Muscle of back (tissue), 11 donors: ENCODE data around the gene ACTBL2. TPM values are rescaled to one million over a fixed set of nuclear protein-coding genes. Genes with fewer than 3 reads are reported as not detected.
"Not testable (repeated sequence)": the region's sequence is repeated elsewhere in the genome, so short reads cannot be mapped to it uniquely, and the experiment has no call there.

Experiments used
- DNase-seq, 3 donors: peaks; one replicate each; pipeline versions ENCODE4 v3.0.0 to v3.0.0-alpha.2; 2013
- polyA plus RNA-seq, 10 donors: library from polyadenylated mRNA; unstranded; fragments of 120-200 nt; gene quantifications; one replicate each; pipeline ENCODE4 v1.2.1, GENCODE V29; 2013; ENCODE audit not compliant: insufficient read length in 10 of 10

Gene ACTBL2
- polyA plus RNA-seq, 10 donors, result not detected

DNA sequence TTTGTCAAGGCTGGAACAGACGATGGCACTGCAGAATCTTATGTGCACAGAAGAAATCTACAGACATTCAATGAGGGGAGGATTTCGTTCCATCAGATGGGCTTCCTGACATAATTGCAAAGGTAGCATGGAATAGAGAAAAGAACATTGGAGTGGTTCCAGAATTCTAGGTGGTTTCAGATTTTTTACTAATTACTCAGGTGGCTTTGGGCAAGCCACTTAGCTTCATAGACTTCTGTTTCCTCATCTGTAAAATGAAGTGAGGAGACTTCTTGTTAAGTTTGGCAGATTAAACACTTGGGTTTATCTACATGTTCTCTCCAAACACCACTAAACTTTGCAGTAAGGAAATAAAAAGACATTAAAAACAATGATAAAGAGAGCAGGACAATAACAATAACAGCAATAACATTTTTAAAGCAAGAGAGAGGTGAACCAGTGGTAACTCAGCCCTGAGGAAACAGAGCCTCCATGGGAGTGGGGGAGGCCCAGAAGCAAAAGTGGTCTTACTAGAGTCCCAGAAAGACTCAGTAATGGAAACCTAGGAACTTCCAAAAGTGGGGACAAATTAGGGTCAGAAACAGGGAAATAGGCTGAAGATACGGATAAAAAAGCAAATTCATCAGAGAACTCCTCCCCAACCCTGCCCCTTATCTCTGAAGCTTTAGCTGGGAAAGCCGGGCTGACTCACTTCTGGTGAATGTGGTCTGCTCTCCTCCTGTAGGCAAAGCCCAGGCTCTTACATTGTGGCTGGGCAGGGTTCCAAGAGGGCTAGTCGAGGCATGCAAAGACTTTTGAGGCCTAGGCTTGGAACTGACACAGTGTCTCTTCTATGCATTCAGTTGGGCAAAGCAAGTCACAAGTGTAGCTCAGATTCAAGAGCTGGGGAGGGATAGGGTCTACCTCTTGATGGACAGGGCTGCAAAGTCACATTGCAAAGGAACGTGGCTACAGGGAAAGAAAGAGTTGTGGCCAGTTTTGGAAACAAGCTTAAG is 11.8 kb upstream of the ACTBL2 start:
- peak in 1 of 3 donors; percentile 97 for DNase-seq

DNA sequence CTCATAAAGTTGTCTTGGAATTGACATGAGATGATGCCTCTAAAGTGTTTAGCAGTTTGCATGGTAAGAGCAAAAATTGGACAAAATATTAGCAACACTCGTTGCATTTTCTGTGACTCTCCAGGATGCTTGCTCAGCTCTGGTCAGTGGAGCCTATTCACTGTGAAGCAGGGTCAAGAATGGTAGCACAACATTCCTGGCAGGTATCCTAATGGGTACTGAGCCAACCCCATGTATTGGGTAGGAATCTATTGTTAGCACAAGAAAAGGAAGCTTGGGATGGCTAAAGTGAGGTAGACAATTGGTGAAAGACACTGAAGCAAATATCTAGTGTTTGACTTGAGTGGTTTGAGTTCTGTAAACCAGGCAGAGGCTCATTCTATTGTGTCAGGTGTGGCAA is 10.4 kb upstream of the ACTBL2 start:
- no peak for DNase-seq

DNA sequence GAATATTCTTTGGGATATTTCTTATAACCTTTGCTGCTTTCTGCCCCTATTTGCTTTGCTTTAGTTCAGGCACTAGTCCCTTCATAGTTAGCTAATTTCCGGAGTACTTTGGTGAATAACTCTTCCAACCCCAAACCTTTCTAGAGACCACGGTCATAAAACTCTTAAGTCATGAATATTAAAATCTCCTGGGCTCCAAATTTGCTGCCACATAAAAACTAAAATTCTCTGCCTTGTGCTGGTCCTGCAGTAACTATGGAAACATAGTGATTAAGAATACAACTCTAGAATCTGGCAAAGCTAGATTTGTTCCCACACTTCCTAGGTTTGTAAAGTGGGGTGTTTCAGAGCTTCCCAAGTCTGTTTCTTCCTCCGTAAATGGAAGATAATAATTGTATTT is 10.0 kb upstream of the ACTBL2 start:
- DNase-seq, result no peak

DNA sequence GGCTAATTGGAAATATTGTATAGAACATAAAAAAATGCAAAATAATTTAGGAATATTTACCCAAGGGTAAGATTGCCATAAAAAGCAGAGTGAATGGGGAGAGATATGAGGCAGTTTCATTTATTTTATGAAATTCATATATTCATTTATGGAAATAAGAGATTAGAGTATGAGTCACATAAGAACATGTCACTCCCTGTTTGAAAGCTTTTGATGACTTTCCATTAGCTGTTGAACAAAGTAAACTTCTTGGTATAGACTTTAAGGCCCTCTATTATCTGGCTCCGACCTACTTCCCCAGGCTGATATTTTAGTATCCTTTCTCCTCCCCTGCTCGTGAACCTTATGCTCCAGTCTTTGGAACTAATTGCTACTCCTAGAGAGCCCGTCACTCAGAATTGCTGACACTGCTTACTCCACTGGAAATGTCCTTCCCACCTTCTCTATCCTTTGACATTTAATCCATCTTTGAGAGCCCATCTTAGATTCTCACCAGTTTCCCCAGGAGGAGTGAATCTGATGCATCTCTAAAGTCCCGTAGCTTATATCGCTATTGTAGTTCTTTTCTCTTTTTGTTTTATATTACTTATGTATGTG is 8.9 kb upstream of the ACTBL2 start:
- no peak for DNase-seq

DNA sequence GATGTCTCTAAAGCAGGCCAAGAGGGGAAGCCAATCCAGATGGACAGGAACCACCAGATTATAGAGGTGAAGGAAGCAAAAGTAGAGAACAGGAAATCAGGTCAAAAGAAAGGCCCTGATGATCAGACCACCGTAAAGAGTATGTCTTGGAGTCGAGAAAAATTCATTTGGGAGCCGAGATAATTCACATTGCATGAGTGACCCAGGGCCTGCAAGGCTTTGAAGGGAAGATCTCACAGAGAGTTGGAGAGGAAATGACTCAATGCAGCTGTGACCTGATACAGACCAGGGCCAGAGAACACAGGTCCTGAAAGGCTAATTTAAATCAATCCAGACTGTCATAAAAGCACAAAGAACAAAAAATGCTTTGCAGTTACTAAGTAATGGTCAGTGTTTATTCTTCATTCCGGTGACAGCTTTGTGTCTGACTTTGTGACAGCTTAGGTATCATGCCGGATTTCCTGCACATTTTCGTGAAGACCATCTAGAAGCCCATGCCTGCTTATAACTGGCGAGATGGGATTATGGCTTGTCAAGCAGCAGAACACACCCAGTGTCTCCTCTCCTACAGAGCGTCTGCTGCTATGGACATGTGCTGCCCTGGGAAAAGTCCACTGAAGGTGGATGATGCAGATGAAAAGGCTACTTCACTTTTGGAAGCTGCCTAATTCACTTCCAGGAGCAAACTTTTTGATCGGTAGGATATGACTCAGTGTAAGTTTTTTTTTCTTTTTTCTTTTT is 5.8 kb upstream of the ACTBL2 start:
- DNase-seq, result peak in 2 of 3 donors; percentile 40 to 71

DNA sequence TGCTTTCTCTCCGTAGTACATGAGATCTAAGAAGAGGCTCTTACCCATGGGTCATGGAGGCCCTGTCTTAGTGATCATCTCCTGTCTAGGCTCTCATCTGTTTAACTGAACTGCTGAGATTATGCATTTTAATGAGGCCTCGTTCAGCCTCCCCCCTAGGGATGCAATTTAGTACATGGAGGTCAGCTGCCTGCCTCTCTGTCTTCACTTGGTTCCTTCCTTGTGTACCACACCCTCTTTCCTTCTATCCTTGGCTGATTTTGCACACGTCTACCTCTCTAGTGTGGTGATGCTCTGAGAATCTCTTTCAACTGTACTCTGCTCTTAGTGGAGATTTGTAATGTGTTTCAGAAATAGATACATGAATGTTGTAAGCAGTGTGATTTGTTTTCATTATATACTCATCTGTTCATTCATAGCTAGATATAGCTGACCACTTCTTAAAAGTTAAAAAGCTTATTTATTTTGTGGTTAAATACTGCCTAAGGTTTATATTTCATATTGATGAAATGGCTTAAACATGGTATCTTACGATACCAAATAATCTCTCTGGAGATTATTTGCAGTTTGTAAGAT is 3.5 kb upstream of the ACTBL2 start:
- no peak for DNase-seq

DNA sequence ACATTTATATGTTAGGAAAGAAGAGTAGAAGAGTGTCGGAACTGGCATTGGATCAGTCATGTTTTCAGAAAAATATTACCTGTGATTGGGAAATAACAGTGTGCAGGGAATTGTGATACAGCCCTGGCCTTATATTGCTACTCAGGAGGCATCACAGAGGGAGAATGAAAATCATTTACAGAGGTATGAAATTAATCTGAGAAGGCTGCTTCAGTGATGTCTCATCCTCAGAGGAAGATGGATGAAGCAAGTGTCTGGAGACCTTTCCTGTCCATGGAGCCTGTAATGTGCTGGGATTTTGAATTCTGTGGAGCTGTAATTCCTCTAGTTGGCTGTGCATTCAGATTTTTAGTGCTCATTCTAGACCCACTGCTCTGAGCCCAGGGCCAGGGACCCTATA is 3.8 kb downstream of the ACTBL2 start:
- no peak for DNase-seq

DNA sequence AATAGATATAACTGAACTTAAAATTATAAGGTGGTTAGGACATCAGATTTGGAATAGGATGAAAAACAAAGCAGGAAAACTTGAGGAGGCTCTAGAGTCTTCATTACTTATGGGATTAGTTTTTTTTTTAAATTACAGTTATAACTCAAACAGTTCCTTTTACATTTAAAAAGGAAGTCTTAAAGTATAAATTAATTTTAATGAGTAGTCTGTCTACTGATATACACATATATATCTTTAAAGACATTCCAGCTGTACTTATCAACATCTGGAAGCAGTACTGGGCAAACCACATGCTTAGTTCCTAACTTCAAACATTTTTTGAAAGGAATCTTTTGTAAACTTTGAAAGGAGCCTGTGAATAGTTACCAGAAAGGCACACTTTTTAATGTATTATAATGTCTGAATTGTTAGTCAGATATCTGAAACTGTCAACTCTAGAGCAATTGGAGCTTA is 6.0 kb downstream of the ACTBL2 start:
- DNase-seq, result no peak

DNA sequence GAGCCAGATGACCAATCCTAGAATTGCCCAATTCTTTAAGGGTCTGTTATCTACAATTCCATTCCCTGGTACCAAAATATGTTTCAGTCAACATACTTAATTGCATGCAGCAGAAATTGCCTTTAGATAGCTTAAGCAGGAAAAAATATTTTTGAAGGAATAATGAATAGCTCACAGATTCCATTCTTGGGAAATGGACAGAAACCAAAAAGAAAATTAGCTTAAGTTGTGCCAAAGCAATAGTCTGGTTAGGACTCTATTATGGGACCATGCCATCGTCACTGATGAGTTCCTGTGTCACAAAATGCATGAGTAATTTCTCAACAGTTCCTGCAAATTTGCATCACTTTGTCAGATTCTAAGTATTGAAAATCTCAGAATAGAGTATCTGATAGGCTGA is 12.3 kb downstream of the ACTBL2 start:
- no peak for DNase-seq

DNA sequence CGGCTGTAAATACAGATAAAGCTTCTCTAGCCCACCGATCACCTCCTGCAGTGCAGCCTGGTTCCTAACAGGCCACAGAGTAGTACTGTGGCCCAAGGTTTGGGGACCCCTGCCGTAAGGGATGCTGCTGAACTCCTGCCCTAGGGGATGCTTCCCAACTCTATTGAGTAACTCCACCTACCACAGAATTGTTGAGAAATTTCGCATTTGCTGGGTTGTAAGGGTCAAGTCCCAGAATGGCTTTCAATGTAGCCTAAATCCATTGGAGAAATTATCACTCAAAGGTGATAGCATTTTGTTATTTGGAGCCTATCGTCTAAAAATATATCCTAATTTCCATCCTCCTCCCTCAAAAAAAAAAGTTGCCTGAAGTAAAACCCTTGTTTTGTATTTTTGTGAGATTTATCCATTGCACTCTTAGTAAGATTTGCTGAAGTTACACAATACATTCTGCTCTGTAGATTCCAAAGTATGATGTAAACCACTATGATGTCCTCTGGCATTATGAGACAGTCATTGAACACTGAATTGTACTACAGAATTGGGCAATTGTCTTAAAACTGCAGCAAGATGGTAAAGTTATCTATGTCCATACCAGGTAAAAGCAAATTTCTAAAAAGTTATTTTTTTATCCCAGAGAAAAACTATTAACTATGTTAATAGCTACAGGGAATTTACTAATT is 14.0 kb downstream of the ACTBL2 start:
- no peak for DNase-seq

DNA sequence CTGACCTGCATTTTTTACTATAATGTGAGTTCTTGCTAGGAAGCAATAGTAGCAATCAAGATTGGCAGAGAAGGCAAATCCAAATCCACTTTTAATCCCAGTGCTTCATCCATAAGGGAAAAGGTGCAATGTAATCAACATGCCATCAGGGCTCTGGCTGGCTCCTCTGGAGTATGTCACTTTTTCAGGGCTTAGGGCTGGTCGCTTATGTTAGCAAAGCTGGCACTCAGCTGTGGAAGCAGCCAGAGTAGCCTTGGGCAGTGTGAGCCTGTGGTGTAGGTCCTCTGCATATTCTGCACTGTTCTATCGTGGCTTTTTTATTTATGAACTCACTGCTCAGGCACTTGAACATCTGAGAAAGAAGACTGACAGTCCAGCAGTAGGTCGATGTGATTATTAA is 16.1 kb downstream of the ACTBL2 start:
- no peak for DNase-seq

DNA sequence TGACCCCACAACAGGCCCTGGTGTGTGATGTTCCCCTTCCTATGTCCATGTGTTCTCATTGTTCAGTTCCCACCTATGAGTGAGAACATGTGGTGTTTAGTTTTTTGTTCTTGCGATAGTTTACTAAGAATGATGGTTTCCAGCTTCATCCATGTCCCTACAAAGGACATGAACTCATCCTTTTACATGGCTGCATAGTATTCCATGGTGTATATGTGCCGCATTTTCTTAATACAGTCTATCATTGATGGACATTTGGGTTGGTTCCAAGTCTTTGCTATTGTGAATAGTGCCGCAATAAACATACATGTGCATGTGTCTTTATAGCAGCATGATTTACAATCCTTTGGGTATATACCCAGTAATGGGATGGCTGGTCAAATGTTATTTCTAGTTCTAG is 22.6 kb downstream of the ACTBL2 start:
- not testable (repeated sequence) for DNase-seq

DNA sequence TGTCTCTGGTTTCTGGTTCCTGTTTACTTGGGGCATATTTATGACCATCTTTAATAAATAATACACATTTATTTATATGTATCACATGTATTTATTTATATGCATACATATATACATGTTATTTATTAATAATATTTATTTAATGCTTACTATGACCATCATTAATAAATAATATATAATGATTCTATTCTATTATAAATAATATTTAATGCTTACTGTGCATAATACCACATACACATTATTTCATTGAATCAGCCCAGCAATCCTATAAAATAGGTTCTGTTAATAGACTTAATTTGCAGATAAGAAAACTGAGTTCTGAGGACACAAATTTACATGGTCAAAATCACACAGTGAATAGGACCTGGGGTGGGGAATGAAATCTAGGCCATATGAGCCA is 24.2 kb downstream of the ACTBL2 start:
- DNase-seq, result no peak

DNA sequence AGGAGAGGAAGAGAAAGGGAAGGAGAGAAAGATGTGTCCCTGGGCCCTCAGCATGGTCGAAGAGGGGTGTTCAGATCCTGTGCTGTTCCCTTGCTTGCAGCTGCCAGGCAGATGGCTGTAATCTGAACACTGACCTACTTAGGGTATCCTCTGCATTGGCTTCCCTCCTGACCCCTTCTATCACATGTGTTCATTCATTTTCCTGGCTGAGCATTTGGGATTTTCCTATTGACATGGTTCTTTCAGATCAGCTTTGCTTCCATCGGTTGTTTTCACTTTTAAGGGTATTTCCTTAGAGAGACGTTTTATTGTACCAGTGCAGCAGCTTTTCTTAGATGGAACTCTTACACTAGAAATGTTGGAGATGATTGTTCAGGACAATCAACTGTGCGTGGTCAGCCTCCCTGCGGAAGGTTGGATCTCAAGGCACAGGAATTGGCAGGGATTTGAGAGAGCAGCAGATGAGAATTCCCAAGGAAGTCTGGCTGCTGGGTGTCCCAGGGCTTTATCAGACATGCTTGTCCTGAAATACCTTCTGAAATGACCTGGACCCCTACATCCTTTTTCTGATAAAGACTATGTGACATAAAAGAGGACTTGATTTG is 26.0 kb downstream of the ACTBL2 start:
- DNase-seq, result peak in 2 of 3 donors; percentile 35 to 59

DNA sequence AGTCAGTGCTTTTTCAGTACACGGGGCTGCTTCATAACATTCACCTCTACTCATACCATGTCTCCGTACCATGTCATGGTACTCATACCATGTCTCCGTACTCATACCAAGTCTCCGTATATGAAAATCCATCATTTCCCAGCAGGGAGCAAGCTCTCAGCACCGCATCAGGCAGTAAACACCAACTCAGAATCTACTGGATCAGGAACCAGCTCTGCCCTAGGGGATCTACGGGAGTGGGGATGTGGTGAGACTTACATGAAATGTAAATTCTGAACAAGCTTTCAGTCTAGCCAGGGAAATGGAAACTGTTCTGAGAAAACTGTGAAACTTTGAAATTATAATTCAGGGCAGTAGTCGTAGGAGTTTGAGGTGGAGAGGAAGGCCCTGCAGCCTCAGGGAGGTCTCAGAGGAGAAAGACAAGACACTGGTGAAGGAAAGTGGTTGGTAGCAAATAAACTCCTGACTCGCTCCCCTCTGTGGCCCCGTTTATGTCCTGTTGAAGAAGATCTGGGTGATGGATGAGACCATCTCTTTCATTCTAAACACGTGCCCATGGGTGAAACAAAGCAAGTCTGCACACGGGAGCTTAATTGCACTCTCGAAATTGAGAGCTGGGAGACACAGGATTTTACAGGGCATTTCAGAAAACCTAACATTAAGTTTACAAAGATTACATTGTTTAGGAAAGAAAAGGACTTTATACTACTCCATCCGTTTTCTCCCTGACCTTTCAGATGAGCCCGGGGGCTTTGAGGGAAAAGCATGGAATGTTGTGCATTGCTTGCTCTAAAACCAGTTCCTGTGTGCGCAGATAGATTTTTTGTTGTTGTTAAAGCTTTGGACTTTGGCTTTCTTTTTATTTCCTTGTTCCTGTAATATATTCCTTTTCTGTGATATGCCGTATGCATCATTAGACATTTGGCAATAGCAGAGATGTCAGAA is 26.8 kb downstream of the ACTBL2 start:
- DNase-seq, result no peak

DNA sequence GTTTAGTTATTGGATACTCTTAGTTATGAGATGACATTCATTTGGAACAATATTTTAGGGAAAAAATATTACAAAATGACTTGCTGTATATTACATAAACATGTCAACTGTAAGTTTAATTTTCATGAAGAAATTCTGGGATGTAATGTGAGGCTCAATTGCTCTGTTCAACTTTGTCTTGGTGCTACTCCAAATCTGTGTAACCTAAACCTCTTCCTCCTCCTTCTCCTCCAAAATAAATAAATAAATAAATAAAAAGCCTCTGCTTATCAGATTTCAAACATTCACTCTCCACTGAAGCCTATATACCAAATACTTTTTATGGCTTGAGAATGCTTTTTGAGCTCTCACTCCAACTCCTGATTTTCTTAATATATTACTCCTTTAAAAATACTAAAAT is 27.7 kb downstream of the ACTBL2 start:
- no peak for DNase-seq

DNA sequence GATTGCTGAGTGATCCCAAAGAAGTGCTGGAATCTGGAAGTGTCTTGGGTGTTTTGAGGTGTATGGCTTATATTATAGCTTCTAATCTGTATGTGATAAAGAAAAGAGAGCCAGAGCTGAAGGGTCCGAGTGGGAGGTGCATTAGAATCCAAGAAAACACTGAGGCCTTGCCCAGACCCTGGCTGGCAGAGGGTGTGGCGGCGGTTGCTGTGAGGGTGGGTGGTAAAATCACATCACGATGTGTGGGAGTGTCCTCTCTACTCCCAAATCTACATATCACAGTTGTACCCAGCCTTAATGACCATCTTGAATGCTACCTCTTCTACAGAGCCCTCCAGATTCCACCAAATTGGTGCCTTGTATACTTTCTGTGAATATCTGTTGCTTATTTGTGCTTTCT is 28.9 kb downstream of the ACTBL2 start:
- DNase-seq, result no peak

DNA sequence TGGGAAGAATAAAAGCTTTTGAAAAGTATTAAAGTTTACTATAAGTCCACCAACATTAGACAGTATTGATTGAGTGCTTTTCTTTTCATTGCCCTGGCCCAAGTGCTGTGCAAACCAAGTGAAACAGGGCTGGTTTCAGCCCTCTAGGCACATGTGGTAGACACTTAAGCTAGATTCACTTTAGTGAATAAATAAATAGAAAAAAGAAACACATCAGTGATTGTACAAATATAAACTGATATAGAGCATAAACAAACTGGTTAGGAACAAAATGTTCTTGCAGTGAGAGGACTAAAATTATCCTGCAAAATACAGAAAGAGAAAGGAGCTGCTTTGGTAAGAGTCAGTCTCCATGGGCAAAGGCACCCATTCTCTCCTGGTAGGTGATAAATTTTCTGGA is 29.7 kb downstream of the ACTBL2 start:
- DNase-seq, result no peak

DNA sequence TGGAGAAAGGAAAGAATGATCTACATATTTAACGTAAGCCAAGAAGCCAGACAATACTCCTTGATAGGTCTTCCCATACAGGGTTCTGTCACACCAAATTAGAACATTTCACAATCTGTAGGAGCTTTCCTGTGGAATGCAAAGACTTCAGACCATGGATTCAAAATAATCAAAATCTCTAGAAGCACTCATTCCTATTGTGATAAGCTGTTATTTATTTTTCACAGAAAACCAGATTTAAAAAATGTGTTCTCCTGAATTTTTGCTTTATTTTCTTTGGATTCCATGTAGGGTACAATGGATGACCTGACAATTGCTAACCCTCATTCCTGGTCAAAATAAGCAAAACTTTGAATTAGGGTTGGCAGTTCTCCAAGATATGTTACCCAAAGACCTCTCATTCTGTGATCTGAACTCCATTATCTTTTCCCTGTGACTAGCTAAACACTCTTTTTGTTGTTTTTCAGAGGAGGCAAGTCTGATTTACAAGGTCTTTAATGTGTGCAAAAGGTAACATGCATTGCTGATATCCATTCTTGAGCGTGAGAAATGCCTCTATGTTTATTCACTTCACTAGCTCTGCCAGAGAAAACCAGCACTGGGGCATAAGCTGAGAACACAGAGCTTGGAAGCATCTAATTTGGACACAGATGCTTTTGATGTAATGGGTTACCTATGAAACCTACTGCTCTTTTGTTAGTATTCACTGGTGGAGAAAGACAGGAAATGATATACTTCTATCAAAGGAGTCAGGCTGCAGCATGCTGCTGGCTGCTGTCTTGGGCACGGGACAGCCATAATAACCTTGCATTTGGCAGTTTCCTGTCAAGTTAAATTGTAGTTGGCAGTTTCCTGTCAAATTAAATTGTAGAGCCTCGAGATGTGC is 31.4 kb downstream of the ACTBL2 start:
- DNase-seq, result peak in 1 of 3 donors; percentile 59
